IMR-90 (cell line): ENCODE measurements around the gene BCAR1. TPM values are rescaled to one million over a fixed set of nuclear protein-coding genes. Genes with fewer than 3 reads are reported as not detected.
A peak's percentile ranks its signal among the peaks of the same experiment; 100 is the strongest.

Source experiments
- ATAC-seq: fragments of 200-7000 bp; cut with Tn5 transposase; 2 replicates; pipeline ENCODE4 v1.9.1; 2020; ENCODE audit warnings: low read depth, mild to moderate bottlenecking, moderate library complexity
- BruUV-seq: library from RNA; stranded (reverse); fragments of 400-500 nt; replicated peaks from 2 replicates; lab custom pipeline; 2021; lab: Mats Ljungman, UMichigan
- CTCF ChIA-PET: fragments of 300-600 bp; formaldehyde crosslinking; extraction: SDS; loops from one replicate; lab custom pipeline; 2021; ENCODE audit warnings: antibody characterized with exemption; lab: Yijun Ruan, JAX
- POLR2A ChIA-PET: fragments of 300-600 bp; sonication (Branson Sonifier 250); formaldehyde crosslinking; loops from one replicate; lab custom pipeline; 2022; ENCODE audit warnings: antibody characterized with exemption; ENCODE audit not compliant: unreplicated experiment; lab: Charles Lee
- DNase-seq: peaks from one replicate; pipeline ENCODE4 v3.0.0; 2013
- H2AFZ ChIP-seq: replicated peaks from 2 replicates; pipeline ENCODE3; 2013; ENCODE audit warnings: low read length, mild to moderate bottlenecking; ENCODE audit not compliant: poor library complexity
- H2AK5ac ChIP-seq: 2 replicates; pipeline ENCODE4 v1.6.1; 2013; ENCODE audit warnings: low read depth, low read length, inconsistent platforms
- H2AK9ac ChIP-seq: replicated peaks from 2 replicates; pipeline ENCODE3; 2013; ENCODE audit warnings: mild to moderate bottlenecking, low read depth, low read length, moderate library complexity; ENCODE audit not compliant: poor library complexity
- H2BK120ac ChIP-seq: 2 replicates; pipeline ENCODE4 v1.6.1; 2013; ENCODE audit warnings: low read depth, low read length, inconsistent platforms
- H2BK15ac ChIP-seq: 3 replicates; pipeline ENCODE4 v1.6.1; 2013; ENCODE audit warnings: low read depth, low read length, inconsistent platforms
- H2BK20ac ChIP-seq: 2 replicates; pipeline ENCODE4 v1.6.1; 2013; ENCODE audit warnings: low read depth, mild to moderate bottlenecking, inconsistent platforms, low read length, moderate library complexity
- H2BK5ac ChIP-seq: 2 replicates; pipeline ENCODE4 v1.6.1; 2013; ENCODE audit warnings: mild to moderate bottlenecking, low read depth, low read length, inconsistent platforms; ENCODE audit not compliant: poor library complexity, severe bottlenecking
- H3K14ac ChIP-seq: replicated peaks from 2 replicates; pipeline ENCODE4 v1.6.1; 2013; ENCODE audit warnings: low read depth, low read length, inconsistent platforms
- H3K18ac ChIP-seq: 2 replicates; pipeline ENCODE4 v1.6.1; 2013; ENCODE audit warnings: low read depth, low read length, control low read depth
- H3K23ac ChIP-seq: 2 replicates; pipeline ENCODE4 v1.6.1; 2013; ENCODE audit warnings: low read depth, low read length, inconsistent platforms
- H3K27ac ChIP-seq: 2 replicates; pipeline ENCODE4 v1.5.1; 2013; ENCODE audit warnings: mild to moderate bottlenecking, control low read depth, low read length; ENCODE audit not compliant: insufficient read depth
- H3K27me3 ChIP-seq: 2 replicates; pipeline ENCODE4 v1.6.1; 2013; ENCODE audit warnings: low read length; ENCODE audit not compliant: control insufficient read depth, insufficient read depth
- H3K36me3 ChIP-seq: 2 replicates; pipeline ENCODE4 v1.6.1; 2013; ENCODE audit warnings: low read length, mixed read lengths; ENCODE audit not compliant: control insufficient read depth, insufficient read depth
- H3K4ac ChIP-seq: 2 replicates; pipeline ENCODE4 v1.6.1; 2013; ENCODE audit warnings: low read depth, low read length, inconsistent platforms
- H3K4me1 ChIP-seq: 2 replicates; pipeline ENCODE4 v1.6.1; 2013; ENCODE audit warnings: low read length, mixed read lengths; ENCODE audit not compliant: control insufficient read depth, insufficient read depth
- H3K4me2 ChIP-seq: 2 replicates; pipeline ENCODE4 v1.6.1; 2013; ENCODE audit warnings: low read depth, mild to moderate bottlenecking, control low read depth, low read length, moderate library complexity
- H3K4me3 ChIP-seq: 2 replicates; pipeline ENCODE4 v1.5.1; 2013; ENCODE audit warnings: low read depth, mild to moderate bottlenecking, control low read depth, low read length, moderate library complexity; ENCODE audit not compliant: insufficient read depth
- H3K56ac ChIP-seq: 2 replicates; pipeline ENCODE4 v1.6.1; 2013; ENCODE audit warnings: low read length, inconsistent platforms; ENCODE audit not compliant: insufficient read depth; ENCODE audit errors: extremely low read depth
- H3K79me1 ChIP-seq, 2 experiments: 2 replicates each; pipeline ENCODE4 v1.6.1; 2013; ENCODE audit warnings: low read length in 2 of 2, inconsistent platforms in 1 of 2, low read depth in 1 of 2
- H3K9ac ChIP-seq: 2 replicates; pipeline ENCODE4 v1.6.1; 2013; ENCODE audit warnings: low read depth, low read length, control low read depth
- H3K9me1 ChIP-seq: 2 replicates; pipeline ENCODE4 v1.6.1; 2013; ENCODE audit warnings: low read length, inconsistent platforms; ENCODE audit not compliant: insufficient read depth
- H3K9me3 ChIP-seq: 2 replicates; pipeline ENCODE4 v1.6.1; 2013; ENCODE audit warnings: low read length; ENCODE audit not compliant: control insufficient read depth, insufficient read depth
- H4K20me1 ChIP-seq: 2 replicates; pipeline ENCODE4 v1.6.1; 2013; ENCODE audit warnings: low read length, inconsistent platforms; ENCODE audit not compliant: insufficient read depth
- H4K5ac ChIP-seq: 2 replicates; pipeline ENCODE4 v1.6.1; 2013; ENCODE audit warnings: mild to moderate bottlenecking, low read depth, low read length, control low read depth
- H4K8ac ChIP-seq, 2 experiments: 2 replicates each; pipeline ENCODE4 v1.6.1; 2013; ENCODE audit warnings: low read depth in 2 of 2, low read length in 2 of 2, control low read depth in 1 of 2, inconsistent platforms in 1 of 2
- H4K91ac ChIP-seq: 2 replicates; pipeline ENCODE4 v1.6.1; 2013; ENCODE audit warnings: low read depth, low read length, inconsistent platforms; ENCODE audit not compliant: insufficient read depth
- BHLHE40 ChIP-seq: fragments of 150-350 bp; IDR thresholded peaks from 2 replicates; pipeline ENCODE4 v1.6.1; 2016; ENCODE audit warnings: mild to moderate bottlenecking, low read depth, low read length
- CTCF ChIP-seq: conservative IDR thresholded peaks from 2 replicates; pipeline ENCODE4 v1.5.1; 2012; ENCODE audit warnings: mild to moderate bottlenecking, low read depth, low read length, improper control_type of control experiment
- WGBS, 2 experiments: methylation state at CpG; one replicate each; pipeline versions ENCODE4 v1.1.5 to v1.1.7; 2013; ENCODE audit warnings: missing lambda C conversion rate in 2 of 2; ENCODE audit not compliant: insufficient read length in 1 of 2; ENCODE audit errors: extremely low coverage in 2 of 2; 5-methylcytosine and 5-hydroxymethylcytosine counted together
- dilution Hi-C: fragments of 300-500 bp; cut with HindIII; formaldehyde crosslinking; loops from one replicate; pipeline ENCODE4 v1.14.3; 2018; ENCODE audit warnings: low sequenced_read_pairs; ENCODE audit not compliant: unreplicated experiment
- in situ Hi-C: fragments of 300-500 bp; cut with MboI; formaldehyde crosslinking; loops from 3 replicates; pipeline ENCODE4 v1.14.3; 2019; ENCODE audit warnings: low sequenced_read_pairs, inconsistent platforms, mixed read lengths
- intact Hi-C: fragments of 100-400 bp; cut with micrococcal nuclease; formaldehyde crosslinking; loops from 2 replicates; pipeline ENCODE4 v1.10.0; 2022
- polyA plus RNA-seq, 3 experiments: library from polyadenylated mRNA; depleted of rRNA; stranded (reverse); fragments of >200 nt; gene quantifications; 2 replicates each; pipeline ENCODE4 v1.2.3, GENCODE V29; 2012; ENCODE audit warnings: low replicate concordance in 1 of 3
- total RNA-seq: library from RNA; depleted of rRNA; stranded (reverse); fragments of >200 nt; gene quantifications from 2 replicates; pipeline ENCODE4 v1.2.3, GENCODE V29; 2012

The BCAR1 gene
- total and polyA plus RNA-seq, 2 of the 4 experiments (the other 2 are of a cell fraction), result 18.1 to 99.4 TPM

- POLR2A ChIA-PET, result no interaction called here
- H2BK20ac ChIP-seq, result peak overlapping the region; percentile 99
- peak; percentile 7; the same call in 1 of the 2 replicates for ATAC-seq
- peak overlapping the region; percentile 98 for H2BK5ac ChIP-seq
- H3K18ac ChIP-seq, result peak overlapping the region; percentile 92
- dilution Hi-C loops, result no loop called here
- H3K4me2 ChIP-seq, result peak overlapping the region; percentile 55
- no peaks in the 10 kb centered on the region for H3K9me3 ChIP-seq
- H4K91ac ChIP-seq, result peak overlapping the region; percentile 100
- peaks cover 58% of the 10 kb centered on the region for H3K4me1 ChIP-seq
- peaks cover 8 to 50% of the 10 kb centered on the region in 2 experiments; a peak in 3 of 4 replicates for H3K79me1 ChIP-seq
- intact Hi-C loops, result no loop called here
- in situ Hi-C loops, result no loop called here
- H3K27me3 ChIP-seq, result no peaks in the 10 kb centered on the region
- H3K56ac ChIP-seq, result peak overlapping the region; percentile 97
- H3K4me3 ChIP-seq, result no peak overlapping the region
- peak overlapping the region; percentile 99 for H3K23ac ChIP-seq
- peak overlapping the region; percentile 99 for H2BK120ac ChIP-seq
- H3K4ac ChIP-seq, result peak overlapping the region; percentile 100
- H4K5ac ChIP-seq, result peak overlapping the region; percentile 79
- H4K8ac ChIP-seq, result peak overlapping the region; percentile 97 to 100
- TF ChIP-seq BHLHE40 (no peak), CTCF (0 out of 2 replicates have a peak, but pooled peaks have one; percentile 8)
- H4K20me1 ChIP-seq, result peaks cover 79% of the 10 kb centered on the region
- peak overlapping the region; percentile 97 for H2AK5ac ChIP-seq
- H3K9ac ChIP-seq, result peak overlapping the region; percentile 72
- peaks cover 42% of the 10 kb centered on the region for H3K9me1 ChIP-seq
- peak overlapping the region; percentile 61 for H2AFZ ChIP-seq
- CTCF ChIA-PET, result no interaction called here
- WGBS, 2 experiments, result no CpG with 5 or more reads among the region's 7 CpGs
- peak overlapping the region; percentile 99 for H2AK9ac ChIP-seq
- H3K27ac ChIP-seq, result peak overlapping the region; percentile 93
- peak overlapping the region; percentile 100 for H3K14ac ChIP-seq
- DNase-seq, result peak; percentile 72
- no TSS peak for BruUV-seq
- H2BK15ac ChIP-seq, result peak overlapping the region; percentile 97
- H3K36me3 ChIP-seq, result peaks cover 33% of the 10 kb centered on the region
Measured at GRCh38 chr16:75244225-75244809, 7.1 kb downstream of the BCAR1 start.
